ENCODE measurements around the gene DNER.

DNER gene

GRCh38 chr2:229666811-229667210 is 47.5 kb downstream of the DNER start:
- TF ChIP-seq CTCF (IDR thresholded peaks at IDR 0.05; ENCODE audit: low read depth, low read length), result no peak
- no peak overlapping the region for H3K4me3 ChIP-seq (ENCODE audit: low read depth, low read length)

DNA sequence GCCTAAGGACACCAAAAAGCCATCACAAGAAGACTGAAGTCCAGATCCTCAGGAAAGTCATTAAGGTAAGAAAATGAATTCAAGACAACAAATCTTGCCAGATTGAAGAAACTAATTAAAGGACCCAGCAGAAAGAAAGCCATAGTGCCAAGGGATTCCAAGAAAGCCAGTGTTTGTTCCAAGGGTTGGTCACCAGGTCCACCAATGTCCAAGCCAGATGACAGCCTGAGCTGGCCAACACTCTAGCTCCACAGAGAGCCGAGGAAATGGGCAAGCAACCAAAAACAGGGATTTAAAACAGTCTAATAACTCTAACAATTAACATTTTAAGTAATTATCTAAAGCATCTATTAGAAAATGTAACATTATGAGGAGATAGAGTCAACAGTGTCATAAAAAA is 49.2 kb downstream of the DNER start:
- no peak for TF ChIP-seq CTCF (IDR thresholded peaks at IDR 0.05; ENCODE audit: low read depth, low read length)
- no peak overlapping the region for H3K4me3 ChIP-seq (ENCODE audit: low read depth, low read length)

GRCh38 chr2:229661478-229661877 is 52.9 kb downstream of the DNER start:
- H3K4me3 ChIP-seq (ENCODE audit: low read depth, low read length), result no peak overlapping the region

DNA sequence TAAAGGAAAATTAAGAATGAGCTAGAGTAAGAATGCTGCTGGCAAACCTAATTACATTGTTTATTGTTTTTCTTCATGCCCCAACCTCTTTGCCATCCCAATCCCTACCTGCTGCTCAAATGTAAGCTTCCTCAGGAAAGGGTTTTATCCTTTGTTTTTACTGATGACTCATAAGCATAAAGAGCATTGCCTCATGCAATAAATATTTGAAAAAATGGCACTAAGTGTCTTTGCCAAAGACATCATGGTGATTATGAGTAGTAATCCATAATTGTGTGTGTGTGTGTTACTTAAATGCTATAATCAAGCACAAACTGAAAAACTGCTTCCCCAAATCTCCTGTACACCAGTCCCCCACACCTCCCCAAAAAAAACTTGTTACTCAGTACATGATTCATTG is 53.4 kb downstream of the DNER start:
- no peak overlapping the region for H3K4me3 ChIP-seq (ENCODE audit: low read depth, low read length)

More at GRCh38 chr2:229661478-229661877, 52.9 kb downstream of the DNER start:
- TF ChIP-seq CTCF (IDR thresholded peaks at IDR 0.05; ENCODE audit: low read depth, low read length), result no peak

GRCh38 chr2:229660391-229660790 is 54.0 kb downstream of the DNER start:
- TF ChIP-seq CTCF (IDR thresholded peaks at IDR 0.05; ENCODE audit: low read depth, low read length), result no peak
- H3K4me3 ChIP-seq (ENCODE audit: low read depth, low read length), result no peak overlapping the region

More for the DNA sequence above, 53.4 kb downstream of the DNER start:
- no peak for TF ChIP-seq CTCF (IDR thresholded peaks at IDR 0.05; ENCODE audit: low read depth, low read length)

GRCh38 chr2:229658004-229658403 is 56.4 kb downstream of the DNER start:
- no peak for TF ChIP-seq CTCF (IDR thresholded peaks at IDR 0.05; ENCODE audit: low read depth, low read length)
- no peak overlapping the region for H3K4me3 ChIP-seq (ENCODE audit: low read depth, low read length)

- H3K4me3 ChIP-seq (ENCODE audit: low read depth, low read length), result no peak overlapping the region
- no peak for TF ChIP-seq CTCF (IDR thresholded peaks at IDR 0.05; ENCODE audit: low read depth, low read length)
Observed at GRCh38 chr2:229654437-229654836, 59.9 kb downstream of the DNER start.

Data from WI38 (cell line).